ENCODE measurements around the gene HIPK3.

GRCh38 chr11:33291004-33291777 lies 34.0 kb downstream of the HIPK3 start:
- no peak for TF ChIP-seq CTCF (IDR thresholded peaks at IDR 0.05)
- no peak for TF ChIP-seq POLR2A (IDR thresholded peaks at IDR 0.05)
- no peak for TF ChIP-seq POLR2AphosphoS5 (IDR thresholded peaks at IDR 0.05; ENCODE audit: insufficient read depth in 1 of 2, low read depth in 1 of 2)

Measured in vagina (tissue), 2 donors.